HEK293 (cell line): ENCODE measurements around the gene MLH3.

Source experiments
- CTCF ChIA-PET: fragments of 350-600 bp; formaldehyde crosslinking; extraction: SDS; loops from one replicate; lab custom pipeline; 2021; ENCODE audit warnings: antibody characterized with exemption; lab: Yijun Ruan, JAX
- POLR2A ChIA-PET: fragments of 300-600 bp; formaldehyde crosslinking; extraction: SDS; loops from one replicate; lab custom pipeline; 2020; ENCODE audit warnings: antibody characterized with exemption, inconsistent platforms; lab: Yijun Ruan, JAX
- H3K27ac ChIP-seq: fragments of 200-500 bp; sonication (Bioruptor generic); 2 replicates; pipeline ENCODE4 v1.5.1; 2014; ENCODE audit warnings: low read depth, low read length, control low read depth, inconsistent platforms; ENCODE audit errors: extremely low read depth
- H3K36me3 ChIP-seq, 2 experiments: fragments of 200-500 bp in 1 of 2; sonication (Bioruptor generic) in 1 of 2; 1 replicate in 1 of 2; 2 replicates in 1 of 2; pipeline ENCODE4 v1.5.1; 2014 to 2017; ENCODE audit warnings: inconsistent platforms in 2 of 2, low read length in 2 of 2; ENCODE audit not compliant: control insufficient read depth in 2 of 2, insufficient read depth in 1 of 2
- H3K4me1 ChIP-seq: fragments of 200-500 bp; sonication (Bioruptor generic); 2 replicates; pipeline ENCODE4 v1.5.1; 2014; ENCODE audit warnings: mild to moderate bottlenecking, low read length, inconsistent platforms; ENCODE audit not compliant: control insufficient read depth, insufficient read depth
- H3K4me3 ChIP-seq: 2 replicates; pipeline ENCODE4 v1.5.1; 2011; ENCODE audit warnings: low read depth, mild to moderate bottlenecking, control low read depth, low read length, moderate library complexity
- H3K9me3 ChIP-seq: fragments of 200-500 bp; sonication (Bioruptor generic); 2 replicates; pipeline ENCODE4 v1.5.1; 2014; ENCODE audit warnings: low read depth, low read length, inconsistent platforms; ENCODE audit not compliant: control insufficient read depth, insufficient read depth
- ATF2 ChIP-seq: fragments of 450-650 bp; formaldehyde crosslinking; IDR thresholded peaks from 2 replicates; pipeline ENCODE4 v1.5.1; 2016; ENCODE audit warnings: missing biosample characterization, missing genetic modification characterization, low read depth
- CTCF ChIP-seq: fragments of 450-650 bp; formaldehyde crosslinking; IDR thresholded peaks from 2 replicates; pipeline ENCODE4 v1.5.1; 2016; ENCODE audit warnings: missing biosample characterization, missing genetic modification characterization
- MZF1 ChIP-seq: fragments of 450-650 bp; formaldehyde crosslinking; IDR thresholded peaks from 2 replicates; pipeline ENCODE4 v1.5.1; 2017; ENCODE audit warnings: missing biosample characterization, missing genetic modification characterization, borderline replicate concordance
- SCRT2 ChIP-seq: fragments of 450-650 bp; formaldehyde crosslinking; IDR thresholded peaks from 2 replicates; pipeline ENCODE4 v1.5.1; 2016; ENCODE audit warnings: missing biosample characterization, missing genetic modification characterization
- ZBTB20 ChIP-seq: fragments of 450-650 bp; formaldehyde crosslinking; IDR thresholded peaks from 2 replicates; pipeline ENCODE4 v1.5.1; 2016; ENCODE audit warnings: missing biosample characterization, missing genetic modification characterization
- ZBTB21 ChIP-seq: fragments of 450-650 bp; formaldehyde crosslinking; IDR thresholded peaks from 2 replicates; pipeline ENCODE4 v1.5.1; 2017; ENCODE audit warnings: missing biosample characterization, missing genetic modification characterization
- ZFP3 ChIP-seq: fragments of 450-650 bp; formaldehyde crosslinking; IDR thresholded peaks from 2 replicates; pipeline ENCODE4 v1.5.1; 2016; ENCODE audit warnings: low read depth, missing biosample characterization, missing genetic modification characterization
- ZNF184 ChIP-seq: fragments of 450-650 bp; IDR thresholded peaks from 2 replicates; pipeline ENCODE4 v1.5.1; 2018; ENCODE audit warnings: missing biosample characterization, mild to moderate bottlenecking, missing genetic modification characterization
- ZNF274 ChIP-seq, 2 experiments: fragments of 200-500 bp in 1 of 2; fragments of 450-650 bp in 1 of 2; sonication (Bioruptor generic) in 1 of 2; formaldehyde crosslinking in 1 of 2; IDR thresholded peaks; 2 replicates each; pipeline versions ENCODE4 v1.5.1 to v1.6.1; 2014 to 2016; ENCODE audit warnings: borderline replicate concordance in 1 of 2, inconsistent platforms in 1 of 2, low read length in 1 of 2, missing biosample characterization in 1 of 2, missing genetic modification characterization in 1 of 2
- ZNF433 ChIP-seq: fragments of 450-650 bp; formaldehyde crosslinking; IDR thresholded peaks from 2 replicates; pipeline ENCODE4 v1.5.1; 2016; ENCODE audit warnings: missing biosample characterization, missing genetic modification characterization, low read depth
- ZNF530 ChIP-seq: fragments of 450-650 bp; formaldehyde crosslinking; IDR thresholded peaks from 2 replicates; pipeline ENCODE4 v1.5.1; 2016; ENCODE audit warnings: low read depth, missing biosample characterization, missing genetic modification characterization
- ZNF654 ChIP-seq: fragments of 450-650 bp; formaldehyde crosslinking; IDR thresholded peaks from 2 replicates; pipeline ENCODE4 v1.5.1; 2016; ENCODE audit warnings: low read depth, missing biosample characterization, missing genetic modification characterization
- ZNF664 ChIP-seq: fragments of 450-650 bp; formaldehyde crosslinking; IDR thresholded peaks from 2 replicates; pipeline ENCODE4 v1.5.1; 2016; ENCODE audit warnings: missing biosample characterization, missing genetic modification characterization
- ZNF707 ChIP-seq: fragments of 450-650 bp; formaldehyde crosslinking; IDR thresholded peaks from 2 replicates; pipeline ENCODE4 v1.5.1; 2016; ENCODE audit warnings: missing biosample characterization, missing genetic modification characterization
- ZNF747 ChIP-seq: fragments of 450-650 bp; formaldehyde crosslinking; IDR thresholded peaks from 2 replicates; pipeline ENCODE4 v1.5.1; 2016; ENCODE audit warnings: missing biosample characterization, missing genetic modification characterization
- ZNF777 ChIP-seq: fragments of 450-650 bp; formaldehyde crosslinking; IDR thresholded peaks from 2 replicates; pipeline ENCODE4 v1.5.1; 2017; ENCODE audit warnings: missing biosample characterization, missing genetic modification characterization, borderline replicate concordance
- ZSCAN30 ChIP-seq: fragments of 450-650 bp; IDR thresholded peaks from 2 replicates; pipeline ENCODE4 v1.5.1; 2018; ENCODE audit warnings: missing biosample characterization, mild to moderate bottlenecking, missing genetic modification characterization, moderate library complexity
- TF ChIP-seq, protein P1 (sequence below): fragments of 450-650 bp; formaldehyde crosslinking; IDR thresholded peaks from 2 replicates; pipeline ENCODE4 v1.5.1; 2016; ENCODE audit warnings: missing biosample characterization, missing genetic modification characterization
- TF ChIP-seq, protein P2 (sequence below): fragments of 450-650 bp; formaldehyde crosslinking; IDR thresholded peaks from 2 replicates; pipeline ENCODE4 v1.5.1; 2016; ENCODE audit warnings: missing biosample characterization, missing genetic modification characterization
- TF ChIP-seq, protein P3 (sequence below): fragments of 450-650 bp; formaldehyde crosslinking; IDR thresholded peaks from 2 replicates; pipeline ENCODE4 v1.5.1; 2016; ENCODE audit warnings: missing biosample characterization, missing genetic modification characterization

Gene MLH3

DNA sequence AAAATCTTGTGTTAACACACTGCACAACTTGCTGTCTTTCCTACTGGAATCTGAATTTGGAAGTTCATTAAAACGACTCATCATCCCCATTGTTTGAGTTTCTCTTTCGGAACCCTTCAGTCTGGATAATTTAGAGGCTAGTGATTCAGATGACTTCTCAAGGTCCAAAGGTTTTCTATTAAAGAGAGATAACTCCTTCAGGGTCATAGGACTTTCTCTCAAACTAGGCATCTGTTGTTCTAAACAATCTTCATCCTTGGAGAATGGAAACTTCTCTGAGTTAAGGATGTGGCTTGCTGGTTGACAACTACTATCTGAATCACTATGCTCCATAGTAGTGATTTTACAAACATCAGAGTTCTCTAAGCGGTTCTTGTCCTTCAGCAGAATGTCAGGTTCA, 4.4 kb downstream of the MLH3 start:
- ChIA-PET POLR2A (no interaction called here), CTCF (no interaction called here)
- no peaks in the 10 kb centered on the region for H3K9me3 ChIP-seq
- TF ChIP-seq ZNF530 = no peak
- no peak for TF ChIP-seq ZNF433 (tag by site-specific recombination)
- no peak for TF ChIP-seq ZBTB21 (tag by site-specific recombination)
- no peak for TF ChIP-seq SCRT2 (tag by site-specific recombination)
- TF ChIP-seq ZNF274 (IDR thresholded peaks at IDR 0.05; ENCODE audit: low read length) = no peak
- no peak for TF ChIP-seq ZNF274 (tag by site-specific recombination; IDR thresholded peaks at IDR 0.05; ENCODE audit: borderline replicate concordance)
- TF ChIP-seq ZSCAN30 (tag by site-specific recombination) = no peak
- TF ChIP-seq ZNF664 (tag by site-specific recombination) = no peak
- TF ChIP-seq ZNF654 (tag by site-specific recombination) = no peak
- TF ChIP-seq CTCF (tag by site-specific recombination) = no peak
- no peak for TF ChIP-seq ZNF707 (tag by site-specific recombination)
- TF ChIP-seq ZNF184 (tag by site-specific recombination) = no peak
- TF ChIP-seq, protein P1, sequence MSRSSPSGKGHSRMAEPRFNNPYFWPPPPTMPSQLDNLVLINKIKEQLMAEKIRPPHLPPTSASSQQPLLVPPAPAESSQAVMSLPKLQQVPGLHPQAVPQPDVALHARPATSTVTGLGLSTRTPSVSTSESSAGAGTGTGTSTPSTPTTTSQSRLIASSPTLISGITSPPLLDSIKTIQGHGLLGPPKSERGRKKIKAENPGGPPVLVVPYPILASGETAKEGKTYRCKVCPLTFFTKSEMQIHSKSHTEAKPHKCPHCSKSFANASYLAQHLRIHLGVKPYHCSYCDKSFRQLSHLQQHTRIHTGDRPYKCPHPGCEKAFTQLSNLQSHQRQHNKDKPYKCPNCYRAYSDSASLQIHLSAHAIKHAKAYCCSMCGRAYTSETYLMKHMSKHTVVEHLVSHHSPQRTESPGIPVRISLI (tag by site-specific recombination) = no peak
- no peak for TF ChIP-seq ATF2 (tag by site-specific recombination)
- TF ChIP-seq ZNF777 (tag by site-specific recombination) = no peak
- TF ChIP-seq, protein P2, sequence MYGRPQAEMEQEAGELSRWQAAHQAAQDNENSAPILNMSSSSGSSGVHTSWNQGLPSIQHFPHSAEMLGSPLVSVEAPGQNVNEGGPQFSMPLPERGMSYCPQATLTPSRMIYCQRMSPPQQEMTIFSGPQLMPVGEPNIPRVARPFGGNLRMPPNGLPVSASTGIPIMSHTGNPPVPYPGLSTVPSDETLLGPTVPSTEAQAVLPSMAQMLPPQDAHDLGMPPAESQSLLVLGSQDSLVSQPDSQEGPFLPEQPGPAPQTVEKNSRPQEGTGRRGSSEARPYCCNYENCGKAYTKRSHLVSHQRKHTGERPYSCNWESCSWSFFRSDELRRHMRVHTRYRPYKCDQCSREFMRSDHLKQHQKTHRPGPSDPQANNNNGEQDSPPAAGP (tag by site-specific recombination) = no peak
- no peak for TF ChIP-seq ZBTB20 (tag by site-specific recombination)
- TF ChIP-seq ZFP3 (tag by site-specific recombination) = no peak
- TF ChIP-seq, protein P3, sequence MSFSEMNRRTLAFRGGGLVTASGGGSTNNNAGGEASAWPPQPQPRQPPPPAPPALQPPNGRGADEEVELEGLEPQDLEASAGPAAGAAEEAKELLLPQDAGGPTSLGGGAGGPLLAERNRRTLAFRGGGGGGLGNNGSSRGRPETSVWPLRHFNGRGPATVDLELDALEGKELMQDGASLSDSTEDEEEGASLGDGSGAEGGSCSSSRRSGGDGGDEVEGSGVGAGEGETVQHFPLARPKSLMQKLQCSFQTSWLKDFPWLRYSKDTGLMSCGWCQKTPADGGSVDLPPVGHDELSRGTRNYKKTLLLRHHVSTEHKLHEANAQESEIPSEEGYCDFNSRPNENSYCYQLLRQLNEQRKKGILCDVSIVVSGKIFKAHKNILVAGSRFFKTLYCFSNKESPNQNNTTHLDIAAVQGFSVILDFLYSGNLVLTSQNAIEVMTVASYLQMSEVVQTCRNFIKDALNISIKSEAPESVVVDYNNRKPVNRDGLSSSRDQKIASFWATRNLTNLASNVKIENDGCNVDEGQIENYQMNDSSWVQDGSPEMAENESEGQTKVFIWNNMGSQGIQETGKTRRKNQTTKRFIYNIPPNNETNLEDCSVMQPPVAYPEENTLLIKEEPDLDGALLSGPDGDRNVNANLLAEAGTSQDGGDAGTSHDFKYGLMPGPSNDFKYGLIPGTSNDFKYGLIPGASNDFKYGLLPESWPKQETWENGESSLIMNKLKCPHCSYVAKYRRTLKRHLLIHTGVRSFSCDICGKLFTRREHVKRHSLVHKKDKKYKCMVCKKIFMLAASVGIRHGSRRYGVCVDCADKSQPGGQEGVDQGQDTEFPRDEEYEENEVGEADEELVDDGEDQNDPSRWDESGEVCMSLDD (tag by site-specific recombination) = no peak
- no peak for TF ChIP-seq ZNF747 (tag by site-specific recombination)
- TF ChIP-seq MZF1 (tag by site-specific recombination) = no peak
- H3K4me1 ChIP-seq = peaks cover 5% of the 10 kb centered on the region
- H3K4me3 ChIP-seq = no peak overlapping the region
- H3K27ac ChIP-seq = no peak overlapping the region
- peaks cover 4 to 6% of the 10 kb centered on the region in 2 experiments; a peak in 1 of 3 replicates for H3K36me3 ChIP-seq
